ENCODE measurements around the gene TSPOAP1.
A peak's percentile ranks its signal among the peaks of the same experiment; 100 is the strongest.

The TSPOAP1 gene

GRCh38 chr17:58265902-58266875, 62.4 kb downstream of the TSPOAP1 start:
- intact Hi-C loops (cut with DNase I; ENCODE audit: low total_unique reads): no loop called here
- Histone ChIP-seq H3K36me3 (no peaks in the 10 kb centered on the region), H3K27me3 (peaks cover 0 to 26% of the 10 kb centered on the region in 2 donors), H3K4me3 (no peak overlapping the region), H3K4me1 (no peaks in the 10 kb centered on the region), H3K9me3 (no peaks in the 10 kb centered on the region), H3K27ac (no peak overlapping the region)
- no peak for DNase-seq
- no peak for TF ChIP-seq CTCF (IDR thresholded peaks at IDR 0.05)

- no peak for TF ChIP-seq CTCF (IDR thresholded peaks at IDR 0.05)
- DNase-seq: no peak
- Histone ChIP-seq H3K27me3 (peaks cover 0 to 26% of the 10 kb centered on the region in 2 donors), H3K9me3 (no peaks in the 10 kb centered on the region), H3K36me3 (no peaks in the 10 kb centered on the region), H3K27ac (no peak overlapping the region), H3K4me3 (no peak overlapping the region), H3K4me1 (no peaks in the 10 kb centered on the region)
- intact Hi-C loops (cut with DNase I; ENCODE audit: low total_unique reads): no loop called here
These were observed 63.3 kb downstream of the TSPOAP1 start for GRCh38 chr17:58265271-58265670.

GRCh38 chr17:58264407-58265103, 64.0 kb downstream of the TSPOAP1 start:
- no peak for DNase-seq
- intact Hi-C loops (cut with DNase I; ENCODE audit: low total_unique reads): no loop called here
- no peak for TF ChIP-seq CTCF (IDR thresholded peaks at IDR 0.05)
- Histone ChIP-seq H3K27me3 (peaks cover 0 to 26% of the 10 kb centered on the region in 2 donors), H3K9me3 (no peaks in the 10 kb centered on the region), H3K4me3 (no peak overlapping the region), H3K27ac (no peak overlapping the region), H3K36me3 (no peaks in the 10 kb centered on the region), H3K4me1 (no peaks in the 10 kb centered on the region)

GRCh38 chr17:58263773-58264172, 64.8 kb downstream of the TSPOAP1 start:
- no peaks in the 10 kb centered on the region for H3K4me1 ChIP-seq
- TF ChIP-seq CTCF (IDR thresholded peaks at IDR 0.05): no peak
- H3K9me3 ChIP-seq: no peaks in the 10 kb centered on the region
- no peak for DNase-seq
- intact Hi-C loops (cut with DNase I; ENCODE audit: low total_unique reads): no loop called here
- no peaks in the 10 kb centered on the region for H3K36me3 ChIP-seq
- no peak overlapping the region for H3K4me3 ChIP-seq
- H3K27me3 ChIP-seq: peaks cover 0 to 20% of the 10 kb centered on the region in 2 donors
- H3K27ac ChIP-seq: no peak overlapping the region

- intact Hi-C loops (cut with DNase I; ENCODE audit: low total_unique reads): no loop called here
- no peaks in the 10 kb centered on the region for H3K9me3 ChIP-seq
- TF ChIP-seq CTCF (IDR thresholded peaks at IDR 0.05): no peak
- no peaks in the 10 kb centered on the region for H3K36me3 ChIP-seq
- no peak overlapping the region for H3K27ac ChIP-seq
- H3K4me1 ChIP-seq: no peaks in the 10 kb centered on the region
- H3K4me3 ChIP-seq: no peak overlapping the region
- peak in 1 of 2 donors; percentile 10 for DNase-seq
- peaks cover 0 to 15% of the 10 kb centered on the region in 2 donors for H3K27me3 ChIP-seq
These were observed 66.4 kb downstream of the TSPOAP1 start for GRCh38 chr17:58262149-58262548.
